Dendritic cell treated with granulocyte-macrophage colony-stimulating factor and Interleukin-4, amounts not matched to agents 40 ng/mL and 50 ng/mL, for 4 days (primary cell): ENCODE measurements around the gene RYR3.
A peak's percentile ranks its signal among the peaks of the same experiment; 100 is the strongest.

Experiments used
- H3K27ac Mint-ChIP-seq: one replicate; pipeline ENCODE4 v1.8.0; 2022; ENCODE audit warnings: mild to moderate bottlenecking, mixed read lengths
- H3K27me3 Mint-ChIP-seq: one replicate; pipeline ENCODE4 v1.8.0; 2022; ENCODE audit warnings: mild to moderate bottlenecking, mixed read lengths
- H3K36me3 Mint-ChIP-seq: one replicate; pipeline ENCODE4 v1.8.0; 2022; ENCODE audit warnings: low read depth, mixed read lengths
- H3K4me1 Mint-ChIP-seq: one replicate; pipeline ENCODE4 v1.8.0; 2022; ENCODE audit warnings: low read depth, mixed read lengths
- H3K4me3 Mint-ChIP-seq: one replicate; pipeline ENCODE4 v1.8.0; 2022; ENCODE audit warnings: mild to moderate bottlenecking, moderate library complexity, mixed read lengths
- H3K9me3 Mint-ChIP-seq: one replicate; pipeline ENCODE4 v1.8.0; 2022; ENCODE audit warnings: mixed read lengths
- intact Hi-C: fragments of 100-400 bp; cut with micrococcal nuclease; formaldehyde crosslinking; loops from one replicate; pipeline ENCODE4 v1.15.0; 2022

The RYR3 gene

DNA sequence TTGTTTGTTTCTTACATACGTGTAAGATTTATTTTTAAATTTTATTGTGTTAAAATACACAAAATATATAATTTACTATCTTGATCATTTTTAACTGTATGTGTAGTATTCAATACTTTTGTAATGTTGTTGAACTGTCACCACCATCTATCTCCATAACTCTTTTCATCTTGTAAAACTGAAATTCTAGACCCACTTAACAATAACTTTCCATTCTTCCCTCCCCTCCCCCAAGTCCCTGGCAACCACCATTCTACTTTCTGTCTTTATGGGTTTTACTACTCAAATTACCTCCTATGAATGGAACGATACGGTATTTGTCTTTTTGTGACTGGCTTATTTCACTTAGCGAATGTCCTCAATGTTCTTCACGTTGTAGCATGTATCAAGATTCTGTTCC lies 395.4 kb downstream of the RYR3 start:
- Mint-ChIP-seq H3K4me1 (no peaks in the 10 kb centered on the region), H3K4me3 (no peak overlapping the region), H3K27me3 (no peaks in the 10 kb centered on the region), H3K9me3 (peaks cover 8% of the 10 kb centered on the region), H3K36me3 (no peaks in the 10 kb centered on the region), H3K27ac (no peak overlapping the region)
- intact Hi-C loops = no loop called here

DNA sequence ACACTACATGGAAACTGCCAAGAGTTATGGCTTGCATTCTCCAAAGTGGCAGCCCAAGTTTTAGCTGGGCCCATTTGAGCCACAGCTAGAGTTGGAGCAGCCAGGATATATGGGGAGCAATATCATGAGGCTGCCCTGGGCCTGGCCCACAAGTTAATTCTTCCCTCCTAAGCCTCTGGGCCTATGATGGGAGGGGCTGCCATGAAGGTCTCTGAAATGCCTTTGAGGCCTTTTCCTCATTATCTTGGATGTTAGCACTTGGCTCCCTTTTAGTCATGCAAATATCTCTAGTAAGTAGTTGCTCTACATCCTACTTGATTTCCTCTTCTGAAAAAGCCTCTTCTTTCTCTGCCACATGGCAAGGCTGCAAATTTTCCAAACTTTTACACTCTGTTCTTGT lies 400.0 kb downstream of the RYR3 start:
- Mint-ChIP-seq H3K36me3 (no peaks in the 10 kb centered on the region), H3K4me3 (no peak overlapping the region), H3K9me3 (peaks cover 16% of the 10 kb centered on the region), H3K27me3 (no peaks in the 10 kb centered on the region), H3K4me1 (no peaks in the 10 kb centered on the region), H3K27ac (no peak overlapping the region)
- intact Hi-C loops = no loop called here

GRCh38 chr15:33716025-33716424 lies 405.3 kb downstream of the RYR3 start:
- H3K27ac Mint-ChIP-seq = no peak overlapping the region
- intact Hi-C loops = no loop called here
- H3K36me3 Mint-ChIP-seq = no peaks in the 10 kb centered on the region
- H3K4me1 Mint-ChIP-seq = peaks cover 9% of the 10 kb centered on the region
- H3K27me3 Mint-ChIP-seq = no peaks in the 10 kb centered on the region
- H3K9me3 Mint-ChIP-seq = peaks cover 8% of the 10 kb centered on the region
- no peak overlapping the region for H3K4me3 Mint-ChIP-seq

DNA sequence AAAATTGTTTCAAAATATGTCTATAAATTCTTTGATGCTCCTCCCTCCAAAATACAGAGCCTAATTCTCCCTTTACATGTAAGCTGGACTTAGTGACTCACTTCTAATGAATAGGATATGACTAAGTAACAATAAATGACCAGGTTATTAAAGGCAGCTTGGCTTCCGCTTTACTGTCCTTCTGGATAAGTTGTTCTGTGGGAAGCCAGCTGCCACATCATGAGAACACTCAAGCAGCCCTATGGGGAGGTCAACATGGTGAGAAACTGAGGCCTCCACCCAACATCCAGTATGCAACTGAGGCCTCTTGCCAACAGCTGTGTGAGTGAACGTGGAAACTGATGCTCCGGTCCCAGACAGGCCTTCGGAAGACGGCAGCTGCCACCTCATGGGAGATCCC lies 410.2 kb downstream of the RYR3 start:
- Mint-ChIP-seq H3K4me3 (no peak overlapping the region), H3K9me3 (no peaks in the 10 kb centered on the region), H3K27me3 (no peaks in the 10 kb centered on the region), H3K36me3 (no peaks in the 10 kb centered on the region), H3K27ac (peak overlapping the region; percentile 18), H3K4me1 (peaks cover 19% of the 10 kb centered on the region)
- intact Hi-C loops = no loop called here

DNA sequence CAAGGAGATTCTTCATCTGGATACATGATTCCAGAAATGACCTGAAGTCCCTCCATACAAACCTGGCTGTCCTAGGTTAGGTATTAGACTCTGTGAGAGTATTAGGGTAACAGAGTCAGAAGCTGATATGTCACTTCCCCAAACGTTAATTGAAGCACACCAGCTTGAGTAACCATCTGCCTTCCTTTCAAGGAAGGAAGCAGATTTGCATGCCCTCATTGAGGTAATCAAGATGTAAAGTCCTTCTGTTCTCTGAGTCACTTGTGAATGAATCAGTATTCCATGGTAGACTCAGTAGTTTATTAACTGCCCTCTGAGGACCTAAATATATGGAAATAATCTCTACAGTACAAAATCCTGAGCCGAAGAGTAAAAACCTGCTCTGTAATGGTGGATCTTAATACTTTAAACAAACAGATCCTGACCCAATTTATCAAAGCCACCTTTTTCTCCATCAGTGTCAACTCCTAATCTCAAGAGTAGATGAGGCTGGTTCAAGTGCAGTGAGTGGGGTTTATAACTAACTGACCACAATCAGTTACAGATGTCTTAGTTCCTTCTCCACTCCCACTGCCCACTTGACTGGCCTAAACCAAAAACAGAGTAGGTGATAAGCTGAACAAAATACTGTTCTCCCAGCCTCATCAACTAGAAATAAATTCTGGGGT lies 411.4 kb downstream of the RYR3 start:
- H3K36me3 Mint-ChIP-seq = no peaks in the 10 kb centered on the region
- no peak overlapping the region for H3K4me3 Mint-ChIP-seq
- H3K4me1 Mint-ChIP-seq = peaks cover 19% of the 10 kb centered on the region
- H3K27me3 Mint-ChIP-seq = no peaks in the 10 kb centered on the region
- intact Hi-C loops = no loop called here
- H3K27ac Mint-ChIP-seq = no peak overlapping the region
- no peaks in the 10 kb centered on the region for H3K9me3 Mint-ChIP-seq

DNA sequence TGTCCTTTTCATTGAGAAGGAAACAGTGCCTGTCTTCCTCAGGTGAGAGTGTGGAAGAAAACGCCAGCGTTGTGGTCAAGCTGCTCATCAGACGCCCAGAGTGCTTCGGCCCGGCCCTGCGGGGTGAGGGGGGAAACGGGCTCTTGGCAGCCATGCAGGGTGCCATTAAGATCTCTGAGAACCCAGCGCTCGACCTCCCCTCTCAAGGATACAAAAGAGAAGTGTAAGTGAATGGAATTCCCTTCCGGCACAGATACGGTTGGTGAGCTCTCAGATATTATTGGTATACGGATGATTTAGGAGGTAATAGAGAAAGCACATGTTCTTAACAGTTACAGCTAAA lies 411.9 kb downstream of the RYR3 start:
- H3K36me3 Mint-ChIP-seq = no peaks in the 10 kb centered on the region
- peaks cover 19% of the 10 kb centered on the region for H3K4me1 Mint-ChIP-seq
- no peak overlapping the region for H3K4me3 Mint-ChIP-seq
- no peaks in the 10 kb centered on the region for H3K9me3 Mint-ChIP-seq
- H3K27ac Mint-ChIP-seq = no peak overlapping the region
- intact Hi-C loops = no loop called here
- no peaks in the 10 kb centered on the region for H3K27me3 Mint-ChIP-seq

GRCh38 chr15:33724321-33725036 lies 413.7 kb downstream of the RYR3 start:
- intact Hi-C loops = no loop called here
- no peaks in the 10 kb centered on the region for H3K27me3 Mint-ChIP-seq
- peaks cover 19% of the 10 kb centered on the region for H3K4me1 Mint-ChIP-seq
- no peaks in the 10 kb centered on the region for H3K36me3 Mint-ChIP-seq
- H3K27ac Mint-ChIP-seq = no peak overlapping the region
- no peak overlapping the region for H3K4me3 Mint-ChIP-seq
- H3K9me3 Mint-ChIP-seq = no peaks in the 10 kb centered on the region

DNA sequence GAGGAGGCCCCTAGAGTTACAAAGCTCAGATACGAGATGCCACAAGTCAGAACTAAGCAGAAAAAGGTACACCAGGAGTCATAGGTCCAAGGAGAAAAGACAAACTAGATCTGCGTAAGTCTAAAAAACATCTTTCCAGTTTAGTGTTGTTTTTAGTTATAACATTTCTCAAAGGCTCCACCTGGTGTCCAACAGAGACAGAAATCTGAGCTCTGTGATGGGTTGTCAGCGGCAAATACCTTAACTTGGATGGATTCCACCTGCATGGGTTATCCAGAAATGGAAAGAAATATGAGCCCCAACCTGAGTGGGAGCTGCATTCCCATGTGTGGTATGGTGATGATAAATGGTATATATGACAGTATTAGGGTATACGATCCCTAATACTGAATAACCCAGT lies 418.9 kb downstream of the RYR3 start:
- H3K4me1 Mint-ChIP-seq = no peaks in the 10 kb centered on the region
- no peaks in the 10 kb centered on the region for H3K9me3 Mint-ChIP-seq
- no peaks in the 10 kb centered on the region for H3K36me3 Mint-ChIP-seq
- H3K27me3 Mint-ChIP-seq = no peaks in the 10 kb centered on the region
- no peak overlapping the region for H3K27ac Mint-ChIP-seq
- H3K4me3 Mint-ChIP-seq = no peak overlapping the region
- intact Hi-C loops = no loop called here

GRCh38 chr15:33730815-33731214 lies 420.0 kb downstream of the RYR3 start:
- Mint-ChIP-seq H3K4me1 (no peaks in the 10 kb centered on the region), H3K27me3 (no peaks in the 10 kb centered on the region), H3K4me3 (no peak overlapping the region), H3K36me3 (no peaks in the 10 kb centered on the region), H3K27ac (no peak overlapping the region), H3K9me3 (no peaks in the 10 kb centered on the region)
- intact Hi-C loops = no loop called here

DNA sequence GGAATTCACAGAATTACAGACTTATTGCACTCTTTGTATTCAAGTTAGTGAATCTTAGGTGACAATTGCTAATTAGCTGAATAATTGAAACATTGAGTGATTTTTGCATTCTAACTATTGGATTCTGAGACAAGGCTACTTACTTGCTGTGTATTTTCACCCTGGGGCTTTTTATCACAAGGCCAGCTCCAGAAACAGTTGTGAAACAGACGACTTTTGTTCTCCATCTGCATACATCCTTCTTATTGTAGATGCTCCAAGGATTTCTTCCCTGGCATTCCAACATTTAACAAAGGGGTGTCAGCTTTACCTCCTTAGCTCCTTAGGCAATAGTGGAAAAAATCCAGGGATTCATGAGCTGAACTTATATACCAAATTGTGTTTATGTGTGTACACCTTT lies 424.4 kb downstream of the RYR3 start:
- peaks cover 2% of the 10 kb centered on the region for H3K27me3 Mint-ChIP-seq
- no peaks in the 10 kb centered on the region for H3K9me3 Mint-ChIP-seq
- H3K4me3 Mint-ChIP-seq = no peak overlapping the region
- H3K27ac Mint-ChIP-seq = no peak overlapping the region
- intact Hi-C loops = loop anchor here (5.0 kb wide), 1 partner anchor 227 kb away; no protein-coding TSS in a partner anchor
- no peaks in the 10 kb centered on the region for H3K4me1 Mint-ChIP-seq
- no peaks in the 10 kb centered on the region for H3K36me3 Mint-ChIP-seq

DNA sequence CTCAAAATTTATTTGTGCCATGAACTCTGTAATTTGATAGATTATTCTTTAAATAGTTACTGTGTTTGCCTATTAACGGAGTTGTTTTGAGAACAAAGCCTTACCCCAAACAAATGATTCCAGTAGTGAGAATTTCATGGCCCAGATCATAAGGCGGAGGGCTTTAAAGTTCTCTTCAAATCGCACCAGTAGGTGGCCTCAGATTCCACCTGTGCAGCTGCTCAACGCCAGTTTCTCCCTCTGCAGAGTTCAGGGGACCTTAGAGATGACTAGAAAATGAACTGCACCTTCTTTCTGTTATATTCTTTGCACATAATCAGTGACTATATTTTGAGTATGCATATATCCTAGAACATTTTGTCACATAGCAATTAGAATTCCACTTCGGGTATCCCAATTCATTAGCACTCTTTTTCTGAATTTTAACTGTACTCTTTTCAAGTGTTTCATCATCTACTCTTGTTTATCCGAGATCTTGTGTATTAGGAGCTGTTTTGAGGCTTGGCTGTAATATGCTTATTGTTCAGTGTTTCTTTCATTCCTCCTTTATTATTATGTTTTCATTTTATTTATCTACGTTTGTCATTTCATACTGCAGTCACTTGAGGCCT lies 425.0 kb downstream of the RYR3 start:
- Mint-ChIP-seq H3K4me1 (no peaks in the 10 kb centered on the region), H3K9me3 (no peaks in the 10 kb centered on the region), H3K4me3 (no peak overlapping the region), H3K36me3 (no peaks in the 10 kb centered on the region), H3K27me3 (peaks cover 2% of the 10 kb centered on the region), H3K27ac (no peak overlapping the region)
- intact Hi-C loops = loop anchor here (5.0 kb wide), 1 partner anchor 227 kb away; no protein-coding TSS in a partner anchor

- H3K36me3 Mint-ChIP-seq = no peaks in the 10 kb centered on the region
- intact Hi-C loops = loop anchor here (5.0 kb wide), 1 partner anchor 224 kb away; no protein-coding TSS in a partner anchor
- no peak overlapping the region for H3K27ac Mint-ChIP-seq
- no peaks in the 10 kb centered on the region for H3K9me3 Mint-ChIP-seq
- peaks cover 2% of the 10 kb centered on the region for H3K27me3 Mint-ChIP-seq
- H3K4me1 Mint-ChIP-seq = no peaks in the 10 kb centered on the region
- no peak overlapping the region for H3K4me3 Mint-ChIP-seq
These were observed 427.2 kb downstream of the RYR3 start for GRCh38 chr15:33737687-33738601.

GRCh38 chr15:33738941-33739664 lies 428.3 kb downstream of the RYR3 start:
- no peak overlapping the region for H3K4me3 Mint-ChIP-seq
- intact Hi-C loops = loop anchor here (5.0 kb wide), 1 partner anchor 223 kb away; no protein-coding TSS in a partner anchor
- H3K36me3 Mint-ChIP-seq = no peaks in the 10 kb centered on the region
- H3K27ac Mint-ChIP-seq = no peak overlapping the region
- H3K4me1 Mint-ChIP-seq = no peaks in the 10 kb centered on the region
- no peaks in the 10 kb centered on the region for H3K9me3 Mint-ChIP-seq
- H3K27me3 Mint-ChIP-seq = peaks cover 2% of the 10 kb centered on the region
